ENCODE measurements around the gene RBPMS2. TPM values are rescaled to one million over a fixed set of nuclear protein-coding genes. Genes with fewer than 3 reads are reported as not detected.
"Not testable (repeated sequence)": the region's sequence is repeated elsewhere in the genome, so short reads cannot be mapped to it uniquely, and the experiment has no call there.

RBPMS2 gene
- 1 to 10 TPM in 2 of 4 donors, under 1 TPM in 2; 0.70 to 8.3 (median 2.3) TPM for total RNA-seq

DNA sequence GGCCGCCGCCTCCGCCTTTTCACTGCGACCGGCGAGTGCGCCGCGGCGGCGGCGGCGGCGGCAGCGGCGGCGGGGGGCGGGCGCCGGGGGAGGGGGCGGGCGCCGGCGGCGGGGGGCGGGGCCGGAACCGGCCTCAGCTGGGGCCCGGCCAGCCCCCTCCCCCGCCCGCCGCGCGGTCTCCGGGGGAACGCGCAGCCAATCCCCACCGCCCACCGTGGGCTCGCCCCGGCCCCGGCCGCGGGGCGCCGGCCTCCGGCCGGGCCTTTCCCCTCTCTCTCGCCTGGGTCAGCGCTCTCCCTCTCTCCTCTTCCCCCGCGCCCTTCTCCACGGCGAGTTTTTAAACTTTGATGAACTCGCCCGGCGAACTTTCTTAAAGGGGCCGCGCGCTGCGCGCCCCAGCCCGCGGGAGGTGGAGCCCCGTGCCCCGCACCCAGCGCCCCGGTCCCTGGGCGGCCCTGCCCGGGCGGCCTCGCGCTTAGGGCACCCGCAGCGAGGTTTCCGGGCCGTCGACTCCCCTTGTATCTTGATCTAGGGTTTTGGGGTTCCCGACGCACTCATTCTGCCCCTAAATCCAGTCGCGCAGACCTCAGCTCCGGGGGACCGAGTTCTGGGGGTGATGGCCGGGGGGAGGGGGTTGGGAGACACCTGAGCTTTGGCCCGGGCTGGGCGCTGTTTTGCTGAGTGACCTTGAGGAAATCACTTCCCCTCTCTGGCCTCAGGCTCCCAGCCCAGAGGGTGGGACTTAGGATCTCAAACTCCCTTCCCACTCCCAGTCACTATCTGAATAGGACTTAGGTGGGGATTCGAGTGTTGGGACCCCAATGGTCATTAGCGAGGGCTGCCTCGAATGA is at the start of gene RBPMS2:
TSS of gene RBPMS2 (minus strand) at position 39 of the 851 bp plus-strand sequence. CDS start 270 bp downstream, outside the sequence.
- peak within 1 kb of the TSS; percentile 41 to 75 (median 67) for H3K4me3 ChIP-seq
- DNase-seq: no peak
- no peaks in the 10 kb centered on the region for H3K9me3 ChIP-seq
- peaks cover 0 to 6% (median 0%) of the 10 kb centered on the region in 4 donors for H3K4me1 ChIP-seq
- H3K27me3 ChIP-seq: peaks cover 0 to 6% of the 10 kb centered on the region in 2 donors
- H3K27ac ChIP-seq: peak within 1 kb of the TSS; percentile 52 to 89 (median 70)
- TF ChIP-seq CTCF (IDR thresholded peaks at IDR 0.05) (no peak), POLR2A (IDR thresholded peaks at IDR 0.05) (no peak)
- H3K36me3 ChIP-seq: no peaks in the 10 kb centered on the region

- Histone ChIP-seq H3K9me3 (no peaks in the 10 kb centered on the region), H3K4me3 (peak overlapping the region; percentile 23 to 56 (median 51)), H3K36me3 (no peaks in the 10 kb centered on the region), H3K4me1 (peaks cover 3 to 27% (median 9%) of the 10 kb centered on the region in 4 donors), H3K27me3 (no peaks in the 10 kb centered on the region), H3K27ac (peak overlapping the region in 2 of 4 donors; percentile 29 to 77)
- DNase-seq: no peak
- TF ChIP-seq CTCF (IDR thresholded peaks at IDR 0.05) (no peak), POLR2A (IDR thresholded peaks at IDR 0.05) (no peak)
Observed at GRCh38 chr15:64824929-64825430, 49.6 kb upstream of the RBPMS2 start.

DNA sequence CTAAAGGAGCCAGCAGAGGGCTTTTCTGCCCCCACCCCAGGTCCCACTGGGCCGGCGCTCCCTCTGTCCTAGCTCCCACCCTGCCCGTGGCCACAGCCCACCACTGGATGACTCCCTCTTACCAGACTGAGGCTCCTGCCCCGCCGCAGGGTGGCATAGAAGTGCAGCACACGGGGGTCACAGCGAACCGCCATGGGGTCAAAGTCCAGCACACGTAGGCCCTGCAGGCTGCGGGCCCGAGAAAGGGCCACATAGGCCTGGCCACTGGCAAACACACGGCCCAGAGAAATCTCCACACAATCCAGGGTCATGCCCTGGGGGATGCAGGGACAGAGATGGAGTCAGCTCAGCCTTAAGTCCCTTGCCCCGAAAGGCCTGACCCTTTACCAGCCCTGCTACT is 41.1 kb upstream of the RBPMS2 start:
- H3K27ac ChIP-seq: no peak overlapping the region
- H3K27me3 ChIP-seq: no peaks in the 10 kb centered on the region
- DNase-seq: no peak
- H3K9me3 ChIP-seq: no peaks in the 10 kb centered on the region
- H3K36me3 ChIP-seq: no peaks in the 10 kb centered on the region
- H3K4me3 ChIP-seq: no peak overlapping the region
- TF ChIP-seq POLR2A (IDR thresholded peaks at IDR 0.05) (no peak), CTCF (IDR thresholded peaks at IDR 0.05) (no peak)
- no peaks in the 10 kb centered on the region for H3K4me1 ChIP-seq

- not testable (repeated sequence) for H3K27me3 ChIP-seq, H3K4me3 ChIP-seq, DNase-seq, H3K9me3 ChIP-seq, H3K36me3 ChIP-seq, H3K27ac ChIP-seq, H3K4me1 ChIP-seq
Observed at GRCh38 chr15:64814965-64815364, 39.6 kb upstream of the RBPMS2 start.

DNA sequence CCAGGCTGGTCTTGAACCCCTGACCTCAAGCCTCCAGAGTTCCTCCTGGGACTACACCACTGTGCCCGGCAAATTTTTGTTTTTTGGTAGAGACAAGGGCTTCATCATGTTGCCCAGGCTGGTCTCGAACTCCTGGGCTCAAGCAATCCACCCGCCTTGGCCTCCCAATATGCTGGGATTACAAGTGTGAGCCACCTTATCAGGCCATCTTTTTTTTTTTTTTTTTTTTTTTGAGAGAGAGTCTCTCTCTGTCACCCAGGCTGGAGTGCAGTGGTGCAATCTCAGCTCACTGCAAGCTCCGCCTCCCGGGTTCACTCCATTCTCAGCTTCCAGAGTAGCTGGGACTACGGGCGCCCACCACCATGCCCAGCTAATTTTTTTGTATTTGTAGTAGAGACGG is 38.9 kb upstream of the RBPMS2 start:
- H3K9me3 ChIP-seq, H3K4me1 ChIP-seq, H3K4me3 ChIP-seq, H3K27ac ChIP-seq, H3K27me3 ChIP-seq, H3K36me3 ChIP-seq, DNase-seq: not testable (repeated sequence)

GRCh38 chr15:64813075-64813474 is 37.7 kb upstream of the RBPMS2 start:
- Histone ChIP-seq H3K4me3 (no peak overlapping the region), H3K9me3 (no peaks in the 10 kb centered on the region), H3K27ac (no peak overlapping the region), H3K27me3 (no peaks in the 10 kb centered on the region), H3K36me3 (no peaks in the 10 kb centered on the region), H3K4me1 (no peaks in the 10 kb centered on the region)
- DNase-seq: no peak
- TF ChIP-seq CTCF (IDR thresholded peaks at IDR 0.05): no peak
- no peak for TF ChIP-seq POLR2A (IDR thresholded peaks at IDR 0.05)

Measured in Peyer's patch (tissue), 4 donors.